ENCODE data around the gene SLC41A3. TPM values are rescaled to one million over a fixed set of nuclear protein-coding genes. Genes with fewer than 3 reads are reported as not detected.

Gene SLC41A3
- polyA plus RNA-seq, 3 donors, result 2.8 to 18.2 (median 13.6) TPM

DNA sequence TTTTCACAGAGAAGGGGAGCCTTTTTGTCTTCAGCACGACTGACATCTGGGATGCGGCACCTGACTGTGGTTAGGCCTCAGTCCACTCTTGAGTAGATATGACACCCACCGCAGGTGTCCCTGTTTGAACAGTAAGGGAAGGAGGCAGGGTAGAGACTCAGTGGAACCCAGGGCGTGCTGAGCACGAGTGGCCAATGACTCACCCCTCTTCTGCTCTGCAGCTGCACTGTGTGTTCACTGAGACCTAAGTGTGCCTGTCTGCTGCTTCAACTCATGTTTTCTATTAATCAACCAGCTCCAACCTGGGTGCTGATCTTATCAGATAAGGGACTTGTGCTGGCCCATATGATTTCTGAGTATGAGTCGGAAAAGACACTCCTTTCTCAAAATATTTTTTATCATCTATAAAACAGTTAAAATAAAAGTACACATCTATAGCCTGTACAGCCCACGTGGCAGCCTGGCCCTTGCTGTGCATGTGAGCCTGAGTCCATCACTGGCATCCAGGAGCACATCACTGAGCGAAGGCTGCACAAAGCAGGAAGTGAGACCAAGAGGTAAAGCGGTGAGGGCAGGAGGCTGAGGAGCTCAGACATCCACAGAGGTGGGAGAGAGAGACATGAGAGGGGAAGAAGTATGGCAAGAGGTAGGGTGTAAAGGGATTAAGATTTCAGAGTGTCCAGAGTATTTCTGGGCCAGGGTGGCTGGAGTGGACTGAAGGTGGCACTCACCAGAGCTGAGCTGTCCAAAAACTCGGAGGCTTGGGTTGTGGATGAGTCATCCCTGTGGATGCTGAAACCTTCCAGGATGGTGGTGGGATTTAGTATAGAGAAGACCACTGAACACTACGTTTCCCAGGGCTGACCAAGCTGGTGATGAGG, 49.2 kb downstream of the SLC41A3 start:
- Mint-ChIP-seq H3K27me3 (ENCODE audit: low read depth in 3 of 3) (peaks cover 0 to 1% (median 1%) of the 10 kb centered on the region in 3 donors), H3K36me3 (peaks cover 27 to 39% of the 10 kb centered on the region in 2 donors)
- intact Hi-C loops (cut with micrococcal nuclease), result no loop called here

DNA sequence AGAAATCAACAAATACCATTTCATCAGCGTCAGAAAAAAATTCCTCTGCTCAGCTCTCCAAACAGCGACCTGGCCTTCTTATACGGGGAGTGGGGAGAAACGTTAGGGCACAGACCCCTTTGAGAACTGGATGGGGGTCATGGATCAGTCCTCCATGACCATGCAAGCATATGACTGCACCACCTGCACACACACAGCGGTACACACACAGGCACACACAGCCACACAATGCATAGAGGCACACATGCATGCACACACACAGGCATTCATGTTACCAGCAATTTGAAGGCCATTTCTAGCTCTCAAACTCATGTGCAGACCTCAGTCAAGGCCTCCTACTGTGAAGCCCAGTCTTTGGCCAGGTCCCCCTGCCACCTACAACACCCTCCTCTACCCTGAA, 50.2 kb downstream of the SLC41A3 start:
- TF ChIP-seq, protein P1, sequence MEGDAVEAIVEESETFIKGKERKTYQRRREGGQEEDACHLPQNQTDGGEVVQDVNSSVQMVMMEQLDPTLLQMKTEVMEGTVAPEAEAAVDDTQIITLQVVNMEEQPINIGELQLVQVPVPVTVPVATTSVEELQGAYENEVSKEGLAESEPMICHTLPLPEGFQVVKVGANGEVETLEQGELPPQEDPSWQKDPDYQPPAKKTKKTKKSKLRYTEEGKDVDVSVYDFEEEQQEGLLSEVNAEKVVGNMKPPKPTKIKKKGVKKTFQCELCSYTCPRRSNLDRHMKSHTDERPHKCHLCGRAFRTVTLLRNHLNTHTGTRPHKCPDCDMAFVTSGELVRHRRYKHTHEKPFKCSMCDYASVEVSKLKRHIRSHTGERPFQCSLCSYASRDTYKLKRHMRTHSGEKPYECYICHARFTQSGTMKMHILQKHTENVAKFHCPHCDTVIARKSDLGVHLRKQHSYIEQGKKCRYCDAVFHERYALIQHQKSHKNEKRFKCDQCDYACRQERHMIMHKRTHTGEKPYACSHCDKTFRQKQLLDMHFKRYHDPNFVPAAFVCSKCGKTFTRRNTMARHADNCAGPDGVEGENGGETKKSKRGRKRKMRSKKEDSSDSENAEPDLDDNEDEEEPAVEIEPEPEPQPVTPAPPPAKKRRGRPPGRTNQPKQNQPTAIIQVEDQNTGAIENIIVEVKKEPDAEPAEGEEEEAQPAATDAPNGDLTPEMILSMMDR (IDR thresholded peaks at IDR 0.05), result no peak
- Histone ChIP-seq H2AFZ (ENCODE audit: insufficient read depth, low read depth, low read length, poor library complexity, severe bottlenecking) (no peak overlapping the region), H3K27ac (ENCODE audit: low read depth in 1 of 2, low read length in 2 of 2) (no peak overlapping the region), H3K9ac (ENCODE audit: insufficient read depth, low read length, poor library complexity, severe bottlenecking) (no peak overlapping the region), H3K4me2 (replicated peaks; ENCODE audit: extremely low read depth, low read length, poor library complexity, severe bottlenecking) (no peak overlapping the region), H3K4me1 (ENCODE audit: control insufficient read depth in 1 of 2, insufficient read depth in 2 of 2, low read length in 2 of 2) (no peaks in the 10 kb centered on the region), H3K9me3 (replicated peaks in 1 of 2; ENCODE audit: control insufficient read depth in 1 of 2, insufficient read depth in 1 of 2, low read length in 2 of 2) (peaks cover under 1 to 7% of the 10 kb centered on the region in 2 donors), H3K36me3 (replicated peaks in 1 of 2; ENCODE audit: control insufficient read depth in 1 of 2, insufficient read depth in 2 of 2, low read length in 2 of 2) (no peaks in the 10 kb centered on the region), H4K20me1 (ENCODE audit: insufficient read depth, low read length) (no peaks in the 10 kb centered on the region), H3K4me3 (replicated peaks in 1 of 3; ENCODE audit: low read depth in 2 of 3, low read length in 3 of 3) (no peak overlapping the region), H3K27me3 (ENCODE audit: control insufficient read depth in 2 of 2, insufficient read depth in 2 of 2, low read length in 2 of 2) (no peaks in the 10 kb centered on the region), H3K79me2 (ENCODE audit: insufficient read depth, low read length) (no peaks in the 10 kb centered on the region)
- Mint-ChIP-seq H3K9me3 (peaks cover 4 to 12% (median 8%) of the 10 kb centered on the region in 7 donors), H3K27ac (no peak overlapping the region), H3K36me3 (peaks cover 33 to 39% of the 10 kb centered on the region in 2 donors), H3K4me1 (no peaks in the 10 kb centered on the region), H3K4me3 (no peak overlapping the region), H3K27me3 (ENCODE audit: low read depth in 3 of 3) (peaks cover 0 to 1% (median 1%) of the 10 kb centered on the region in 3 donors)
- DNase-seq, result peak in 1 of 3 donors; percentile 0
- intact Hi-C loops (cut with micrococcal nuclease), result no loop called here
- WGBS (ENCODE audit: insufficient coverage), result 100% methylated on average over 1 of the region's 5 CpGs

More for the DNA sequence above, 49.2 kb downstream of the SLC41A3 start:
- Mint-ChIP-seq H3K27ac (no peak overlapping the region), H3K4me1 (no peaks in the 10 kb centered on the region), H3K4me3 (no peak overlapping the region), H3K9me3 (peaks cover 0 to 10% (median 6%) of the 10 kb centered on the region in 7 donors)
- Histone ChIP-seq H3K36me3 (replicated peaks in 1 of 2; ENCODE audit: control insufficient read depth in 1 of 2, insufficient read depth in 2 of 2, low read length in 2 of 2) (no peaks in the 10 kb centered on the region), H2AFZ (ENCODE audit: insufficient read depth, low read depth, low read length, poor library complexity, severe bottlenecking) (no peak overlapping the region), H3K79me2 (ENCODE audit: insufficient read depth, low read length) (no peaks in the 10 kb centered on the region), H3K4me1 (ENCODE audit: control insufficient read depth in 1 of 2, insufficient read depth in 2 of 2, low read length in 2 of 2) (no peaks in the 10 kb centered on the region), H3K27ac (ENCODE audit: low read depth in 1 of 2, low read length in 2 of 2) (no peak overlapping the region), H3K4me3 (replicated peaks in 1 of 3; ENCODE audit: low read depth in 2 of 3, low read length in 3 of 3) (no peak overlapping the region), H4K20me1 (ENCODE audit: insufficient read depth, low read length) (no peaks in the 10 kb centered on the region), H3K4me2 (replicated peaks; ENCODE audit: extremely low read depth, low read length, poor library complexity, severe bottlenecking) (no peak overlapping the region), H3K27me3 (ENCODE audit: control insufficient read depth in 2 of 2, insufficient read depth in 2 of 2, low read length in 2 of 2) (no peaks in the 10 kb centered on the region), H3K9ac (ENCODE audit: insufficient read depth, low read length, poor library complexity, severe bottlenecking) (no peak overlapping the region), H3K9me3 (replicated peaks in 1 of 2; ENCODE audit: control insufficient read depth in 1 of 2, insufficient read depth in 1 of 2, low read length in 2 of 2) (peaks cover 0 to 7% of the 10 kb centered on the region in 2 donors)
- TF ChIP-seq, protein P1 (IDR thresholded peaks at IDR 0.05), result no peak
- 92% methylated on average over 8 of the region's 11 CpGs for WGBS (ENCODE audit: insufficient coverage)
- DNase-seq, result peak in 1 of 3 donors; percentile 1
